Measurements from ENCODE around the gene SLC22A23.

GRCh38 chr6:3296537-3296936 is 160.3 kb downstream of the SLC22A23 start:
- TF ChIP-seq CTCF (IDR thresholded peaks at IDR 0.05) (no peak), POLR2A (IDR thresholded peaks at IDR 0.05) (no peak), EP300 (IDR thresholded peaks at IDR 0.05) (no peak)
